PC-3 (cell line): ENCODE data around the gene ZNF71.

Experiments used
- CTCF ChIP-seq: fragments of 300-600 bp; sonication (generic); conservative IDR thresholded peaks from 2 replicates; pipeline ENCODE4 v1.5.1; 2017; ENCODE audit warnings: antibody characterized with exemption, low read depth, mild to moderate bottlenecking, low read length
- EZH2 ChIP-seq: fragments of 300-600 bp; sonication (generic); IDR thresholded peaks from one replicate; pipeline ENCODE4 v1.6.1; 2017; ENCODE audit warnings: antibody characterized with exemption, mild to moderate bottlenecking, low read length; ENCODE audit not compliant: unreplicated experiment

GRCh38 chr19:56623006-56623405 lies 27.9 kb downstream of the ZNF71 start:
- TF ChIP-seq CTCF = no peak
- no peak for TF ChIP-seq EZH2
